NCI-H1105 treated with DMSO at 0.1 percent for 48 hours (cell line): ENCODE measurements around the gene LYPD4.
A peak's percentile ranks its signal among the peaks of the same experiment; 100 is the strongest.

Experiments
- DNase-seq: peaks from one replicate; lab custom pipeline; 2025; lab: John Stamatoyannopoulos, UW

The LYPD4 gene

DNA sequence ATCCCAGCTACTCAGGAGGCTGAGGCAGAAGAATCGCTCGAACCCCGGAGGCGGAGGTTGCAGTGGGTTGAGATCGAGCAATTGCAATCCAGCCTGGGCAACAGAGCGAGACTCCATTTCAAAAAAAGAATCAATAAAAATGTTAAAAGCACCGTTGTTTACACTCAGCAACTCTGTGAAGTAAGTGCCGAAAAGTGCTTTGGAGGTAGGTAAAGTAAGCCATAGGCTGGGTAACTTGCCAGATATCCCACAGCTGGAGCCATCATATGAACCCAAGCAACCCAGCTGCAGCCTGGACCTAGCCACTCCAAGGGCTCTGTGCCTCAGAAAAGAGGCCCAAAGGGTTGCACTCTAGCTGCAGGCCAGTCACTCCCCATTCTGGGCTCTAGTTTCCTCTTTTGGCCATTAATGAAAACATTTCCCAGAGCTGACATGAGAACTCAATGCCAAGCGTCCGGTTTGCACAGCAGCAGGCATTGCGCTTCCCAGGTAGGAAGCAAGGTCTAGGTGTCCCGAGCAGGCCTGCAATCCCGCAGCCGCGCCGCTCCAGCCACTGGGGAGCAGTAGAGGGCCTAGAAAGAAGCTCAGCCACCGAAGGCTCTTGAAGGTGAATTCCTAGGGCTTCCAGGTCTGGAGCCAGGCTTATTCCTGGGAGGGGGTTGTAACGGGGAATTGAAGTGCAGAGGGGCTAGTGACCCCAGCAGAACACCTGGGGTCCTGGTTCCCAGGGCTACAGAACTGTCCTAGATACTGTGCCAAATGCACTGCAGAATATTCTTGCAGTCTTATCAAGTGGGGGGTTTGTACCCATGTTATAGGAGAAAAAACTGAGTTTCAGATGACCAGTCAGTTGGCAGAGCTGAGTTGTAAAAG is 28.5 kb upstream of the LYPD4 start:
- peak; percentile 50 for DNase-seq

DNA sequence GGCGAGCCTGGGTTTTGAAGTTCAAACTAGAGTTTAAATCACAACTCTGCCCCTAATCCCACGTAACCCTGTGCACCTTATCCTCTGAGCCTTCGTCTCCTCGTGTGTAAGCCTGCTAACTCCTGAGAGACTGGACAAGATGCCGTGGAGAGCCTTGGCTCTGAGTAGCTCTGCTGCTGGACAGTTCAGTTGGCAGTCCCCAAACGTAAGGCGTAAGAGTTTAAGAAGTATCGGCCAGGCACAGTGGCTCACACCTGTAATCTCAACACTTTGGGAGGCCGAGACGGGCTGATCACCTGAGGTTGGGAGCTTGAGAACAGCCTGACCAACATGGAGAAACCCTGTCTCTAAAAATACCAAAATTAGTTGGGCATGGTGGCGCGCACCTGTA is 27.9 kb upstream of the LYPD4 start:
- no peak for DNase-seq

DNA sequence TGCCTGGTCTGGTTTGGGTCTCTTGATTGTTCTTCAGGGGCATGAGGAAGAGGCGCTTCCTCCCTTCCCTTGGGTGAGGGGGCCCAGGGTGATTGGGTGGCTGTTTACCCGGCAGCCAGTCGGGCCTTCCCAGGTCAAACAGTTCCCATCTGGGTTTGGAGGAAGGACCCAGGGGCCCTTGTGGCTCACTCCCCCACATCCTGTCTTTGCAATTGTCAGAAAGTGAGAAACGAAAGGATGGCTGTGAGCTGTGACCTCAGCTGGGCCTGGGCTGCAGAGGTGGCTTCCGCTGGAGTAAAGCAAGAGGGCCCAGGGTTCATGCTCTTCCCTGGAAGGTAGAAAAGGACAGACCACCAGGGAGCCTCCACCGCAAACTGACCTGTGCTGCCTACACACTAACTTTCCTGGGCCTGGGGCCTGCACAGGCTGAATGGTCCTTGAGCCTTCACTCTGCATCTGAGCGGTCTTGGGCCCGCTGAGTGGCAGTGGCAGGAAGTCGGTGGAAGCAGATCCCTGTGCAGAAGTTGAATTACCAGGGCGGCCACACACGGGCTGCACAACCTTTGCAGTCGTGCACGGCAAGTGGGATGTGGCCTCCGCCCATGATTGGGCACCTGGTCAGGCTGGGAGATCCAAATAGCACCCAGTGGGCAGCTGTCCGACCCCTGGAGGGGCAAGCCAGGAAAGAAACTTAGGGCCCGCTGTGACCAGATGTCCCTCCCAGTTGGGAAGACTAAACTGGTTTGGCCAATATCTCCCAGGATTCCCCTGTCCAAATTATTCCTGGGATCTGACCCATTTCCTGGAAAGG is 27.3 kb upstream of the LYPD4 start:
- DNase-seq = no peak

DNA sequence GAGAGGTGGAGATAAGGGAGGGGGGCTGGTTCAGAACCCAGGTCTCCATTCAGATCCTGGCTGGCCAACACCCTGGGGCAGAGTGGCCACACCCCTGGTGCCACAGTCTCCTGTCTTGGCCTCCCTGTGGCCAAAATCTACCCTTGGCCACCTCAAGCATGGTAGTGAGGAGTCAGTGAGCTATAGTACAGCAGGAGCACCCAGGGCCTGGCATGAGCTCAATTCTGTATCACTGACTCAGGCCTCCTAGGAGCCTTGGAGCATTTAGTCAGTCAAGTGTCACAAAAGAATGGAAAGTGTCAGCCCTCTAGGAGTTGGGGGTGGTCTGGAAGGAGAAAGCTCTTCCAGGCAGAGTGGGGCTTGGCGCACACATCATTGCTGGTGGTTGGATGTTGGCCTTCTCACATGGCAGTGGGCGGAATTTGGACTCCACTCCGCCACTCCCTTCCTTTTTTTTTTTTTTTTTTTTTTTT is 26.0 kb upstream of the LYPD4 start:
- DNase-seq = no peak

DNA sequence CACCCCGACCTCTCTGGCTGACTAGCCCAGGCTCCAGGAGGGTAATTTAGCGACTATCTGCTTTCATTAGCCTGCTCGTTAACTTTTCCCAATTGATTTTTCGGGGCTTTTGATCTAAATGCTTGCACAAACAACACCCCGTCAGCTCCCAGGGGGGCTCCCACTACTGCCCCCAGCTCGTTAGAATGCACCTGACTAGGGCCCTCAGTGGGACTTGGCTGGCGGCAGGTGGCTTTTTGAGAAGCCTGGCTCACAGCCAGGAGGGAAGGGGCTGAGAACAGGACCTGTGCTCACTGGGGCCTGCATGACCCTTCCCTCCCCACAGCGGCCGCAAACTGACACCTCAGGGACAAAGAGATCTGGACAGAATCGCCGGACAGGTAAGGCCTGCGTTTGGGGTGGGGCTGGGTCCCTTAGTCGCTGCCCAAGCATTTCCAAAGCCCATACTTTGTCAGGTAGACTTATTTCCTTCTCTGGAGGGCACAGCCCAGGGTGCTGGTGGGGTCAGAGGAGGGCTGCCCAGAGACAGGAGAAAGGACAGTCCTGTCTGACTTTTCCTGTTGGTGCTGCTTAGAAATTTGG is 25.0 kb upstream of the LYPD4 start:
- DNase-seq = peak; percentile 43

DNA sequence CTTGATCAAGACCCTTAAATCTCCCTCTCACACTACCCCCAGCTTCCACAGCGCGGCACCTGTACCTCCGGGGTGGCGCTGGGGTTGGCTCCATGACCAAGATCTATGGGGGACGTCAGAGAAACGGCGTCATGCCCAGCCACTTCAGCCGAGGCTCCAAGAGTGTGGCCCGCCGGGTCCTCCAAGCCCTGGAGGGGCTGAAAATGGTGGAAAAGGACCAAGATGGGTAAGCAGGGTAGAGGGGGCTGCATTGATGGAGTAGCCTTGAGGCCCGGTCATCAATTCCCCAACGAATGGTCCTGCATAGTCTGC is 24.5 kb upstream of the LYPD4 start:
- DNase-seq = no peak

DNA sequence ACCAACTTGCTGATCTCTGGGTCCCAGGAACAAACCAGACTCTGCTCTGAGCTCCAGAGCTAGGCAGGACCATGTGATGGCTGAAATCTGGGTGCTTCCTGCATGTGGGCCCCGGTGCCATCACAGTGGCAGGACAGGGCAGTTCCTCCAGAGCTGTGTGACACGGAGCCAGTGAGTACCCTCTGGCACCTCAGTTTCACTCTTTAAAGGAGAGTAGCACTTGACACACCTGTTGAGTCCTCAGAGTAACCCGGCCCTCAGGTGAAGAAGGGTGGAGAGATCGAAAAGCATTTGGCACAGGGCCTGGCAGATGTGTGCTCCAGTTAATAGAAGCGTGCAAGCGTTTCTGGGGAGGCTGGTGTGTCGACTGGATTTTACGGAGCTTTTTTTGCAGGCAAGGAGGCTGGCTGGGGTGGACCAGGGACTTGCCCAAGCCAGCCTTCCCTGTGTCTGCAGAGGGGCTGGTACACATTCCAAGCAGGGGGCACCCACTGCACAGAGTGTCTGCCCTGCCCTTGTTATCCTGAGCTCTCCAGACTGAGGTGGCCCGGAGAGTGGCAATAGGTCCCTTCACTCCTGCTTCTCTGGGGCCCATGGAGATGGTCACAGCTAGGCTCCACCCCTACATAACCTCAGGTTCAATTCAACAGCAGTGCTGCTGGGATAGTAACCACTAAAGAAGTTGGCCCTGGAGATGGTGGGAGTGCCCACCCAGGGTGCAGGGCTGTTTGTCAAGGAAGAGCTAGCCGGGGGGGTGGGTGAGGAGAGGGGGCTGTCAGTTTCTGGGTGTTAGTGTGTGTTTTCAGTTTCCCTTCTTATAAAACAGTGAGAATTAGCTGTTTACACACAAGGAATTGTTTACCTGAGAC is 23.9 kb upstream of the LYPD4 start:
- peak; percentile 47 for DNase-seq

DNA sequence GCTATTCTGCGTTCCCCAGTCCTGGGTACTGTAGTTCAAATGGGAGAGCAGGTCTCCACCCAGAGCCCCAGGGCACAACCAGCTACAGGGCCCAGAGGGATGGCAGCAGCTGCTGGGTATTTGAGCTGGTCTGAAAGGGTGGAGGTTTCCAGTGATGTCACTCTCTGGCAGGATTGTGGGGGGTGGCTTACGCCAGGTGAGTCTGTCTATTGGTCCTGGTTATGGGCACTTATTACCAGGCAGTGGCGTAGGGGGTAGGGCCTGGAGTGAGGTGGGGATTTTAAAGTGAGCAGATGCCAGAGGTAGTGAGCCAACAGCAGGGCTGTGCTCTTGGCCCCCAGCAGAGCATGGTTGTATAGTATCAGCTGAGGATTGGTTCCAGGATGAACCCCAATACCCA is 21.8 kb upstream of the LYPD4 start:
- no peak for DNase-seq

DNA sequence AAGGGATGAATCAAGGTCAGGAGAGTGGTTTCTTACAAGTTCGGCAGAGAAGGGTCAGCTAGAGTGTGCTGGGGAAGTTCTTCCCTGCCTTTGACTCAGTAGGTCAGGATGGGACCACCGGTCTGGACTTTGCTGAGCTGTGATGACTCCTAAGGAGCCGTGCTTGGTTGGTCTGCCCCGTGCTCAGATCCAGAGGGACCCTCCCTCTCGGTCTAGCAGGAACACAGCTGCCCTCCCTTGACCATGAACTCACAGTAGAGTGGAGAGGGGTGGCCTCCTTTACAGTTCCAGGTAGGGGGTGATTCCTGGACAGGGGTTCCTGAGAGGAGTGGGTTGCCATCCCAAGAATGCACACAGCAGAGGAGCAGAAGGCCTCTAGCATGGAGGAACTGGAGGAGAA is 19.9 kb upstream of the LYPD4 start:
- DNase-seq = no peak

DNA sequence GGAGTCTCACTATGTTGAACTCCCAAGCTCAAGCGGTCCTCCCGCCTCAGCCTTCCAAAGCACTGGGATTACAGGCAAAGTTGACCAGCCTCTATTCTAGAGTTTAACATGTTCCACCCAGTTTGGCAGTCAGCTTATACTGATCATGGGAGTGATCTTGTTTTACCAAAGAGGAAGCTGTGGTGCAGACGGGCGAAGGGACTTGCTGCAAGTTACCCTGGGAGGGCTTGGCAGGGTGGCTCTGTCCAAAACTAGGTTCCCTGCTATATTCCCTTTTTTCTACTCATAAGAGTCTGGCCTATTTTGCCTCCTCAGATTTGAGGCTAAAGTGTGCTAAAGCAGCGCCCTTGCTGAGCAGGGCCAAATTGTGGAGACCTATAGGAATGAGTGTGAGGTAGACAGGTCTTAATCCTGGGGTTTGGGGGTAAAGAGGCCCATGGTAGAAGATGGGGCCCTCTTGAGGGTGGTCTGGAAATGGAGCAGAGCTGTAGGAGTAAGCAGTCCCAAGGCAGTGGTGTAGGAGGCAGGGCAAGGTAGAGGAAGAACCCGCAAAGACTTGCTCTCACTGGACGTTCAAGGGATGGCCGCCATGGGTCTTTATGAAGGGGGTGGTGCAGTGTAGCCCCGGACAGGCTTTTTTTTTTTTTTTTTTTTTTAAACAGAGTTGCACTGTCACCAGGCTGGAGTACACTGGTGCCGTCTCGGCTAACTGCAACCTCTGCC is 18.9 kb upstream of the LYPD4 start:
- no peak for DNase-seq

DNA sequence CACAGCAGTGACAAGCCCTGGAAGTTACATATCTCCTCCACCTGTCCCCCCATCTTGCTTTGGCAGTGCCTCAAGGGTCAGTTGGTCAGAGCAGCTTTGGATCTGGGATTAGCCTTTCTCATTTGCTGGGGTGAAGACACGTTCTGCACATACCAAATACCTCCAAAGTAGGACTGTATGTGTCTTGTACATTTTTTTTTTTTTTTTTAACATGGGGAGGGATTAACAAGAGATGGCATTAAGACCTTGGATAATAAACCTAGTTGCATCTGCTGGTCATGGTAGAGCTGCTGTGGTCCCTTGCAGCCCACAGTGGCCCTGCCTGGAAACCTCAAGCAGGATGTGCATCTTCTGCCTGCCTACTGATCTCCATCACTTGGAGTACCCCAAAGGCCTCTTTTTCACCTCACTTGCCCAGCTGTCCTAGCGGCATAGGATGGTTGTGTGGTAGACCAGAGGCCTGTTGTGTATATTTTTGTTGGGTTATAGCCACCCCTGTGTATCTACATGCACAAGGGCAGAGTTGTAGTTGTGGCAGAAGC is 18.0 kb upstream of the LYPD4 start:
- no peak for DNase-seq

DNA sequence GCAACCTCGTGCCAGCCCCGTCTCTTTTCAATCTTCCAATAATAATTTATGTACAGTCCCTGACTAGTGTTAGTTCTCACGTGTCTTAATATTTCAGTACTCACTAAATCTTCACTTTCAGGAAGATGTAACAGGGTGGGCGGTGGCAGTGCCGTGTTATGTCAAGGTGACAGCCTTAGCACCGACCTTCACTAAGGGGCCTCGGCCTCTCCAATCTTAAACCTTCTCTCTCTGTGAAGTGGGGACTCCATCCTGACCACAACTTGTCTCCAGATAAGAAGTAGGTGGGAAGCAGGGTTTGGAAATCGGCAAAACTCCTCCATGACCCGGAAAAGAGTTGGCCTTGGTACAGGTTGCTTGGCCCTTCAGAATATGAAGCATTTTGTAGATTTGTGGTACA is 17.4 kb upstream of the LYPD4 start:
- no peak for DNase-seq

DNA sequence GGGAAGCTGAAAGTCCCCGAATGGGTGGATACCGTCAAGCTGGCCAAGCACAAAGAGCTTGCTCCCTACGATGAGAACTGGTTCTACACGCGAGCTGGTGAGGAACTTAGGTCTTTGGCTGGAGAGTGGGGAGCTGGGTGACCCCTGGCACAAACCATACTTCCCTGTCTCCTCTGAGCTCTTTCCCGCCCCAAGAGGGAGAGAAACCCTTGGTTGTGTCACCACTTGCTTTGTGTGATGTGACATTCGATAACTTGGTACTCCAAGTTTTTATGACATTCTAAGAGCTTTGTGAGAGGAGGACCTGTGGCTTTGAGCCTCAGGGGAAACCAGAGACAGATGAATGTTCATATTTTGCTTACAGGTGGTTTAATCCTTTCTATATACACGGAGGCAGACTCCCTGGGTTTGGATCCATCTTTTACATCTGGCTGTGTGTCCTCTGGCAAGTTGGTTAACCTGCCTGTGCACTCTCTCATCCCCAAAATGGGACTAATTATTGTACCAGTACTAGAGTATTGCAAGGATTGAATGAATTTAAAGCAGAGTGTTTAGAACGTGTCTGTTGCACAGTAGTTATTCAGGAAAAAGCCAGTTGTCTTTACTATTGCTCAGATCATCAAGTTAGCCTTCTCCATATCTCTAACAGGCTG is 16.8 kb upstream of the LYPD4 start:
- DNase-seq = no peak

DNA sequence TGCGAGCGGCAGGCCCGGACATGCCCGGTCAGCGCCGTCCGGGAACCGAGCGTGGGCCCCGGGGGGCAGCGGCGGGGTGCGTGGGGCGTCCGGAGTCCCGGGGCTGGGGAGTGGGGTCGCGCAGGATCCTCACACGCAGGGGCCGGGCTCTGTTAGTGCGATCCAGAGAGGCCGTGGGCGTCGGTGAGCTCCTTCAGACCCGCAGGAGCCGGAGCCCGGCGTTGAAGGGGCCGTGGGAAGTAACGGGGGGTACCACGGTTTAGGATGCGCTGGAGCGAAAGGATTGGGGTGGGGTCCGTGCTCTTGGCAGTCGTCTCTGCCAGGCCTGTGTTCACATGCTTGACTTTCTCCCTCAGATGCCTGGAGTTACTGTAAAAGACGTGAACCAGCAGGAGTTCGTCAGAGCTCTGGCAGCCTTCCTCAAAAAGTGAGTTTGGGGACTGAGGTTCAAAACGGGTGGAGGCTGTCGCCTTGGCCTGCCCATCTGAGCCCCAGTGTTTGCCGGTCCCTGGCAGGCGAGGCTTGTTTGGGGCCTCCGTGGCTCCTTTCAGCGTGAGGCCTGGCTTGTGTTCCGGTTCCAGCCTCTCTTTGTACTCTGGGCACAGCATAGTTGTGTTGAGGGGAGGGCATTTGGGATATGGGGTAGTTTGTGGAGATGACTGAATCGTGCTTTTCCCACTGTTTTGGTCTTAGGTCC is 16.1 kb upstream of the LYPD4 start:
- peak; percentile 3 for DNase-seq

DNA sequence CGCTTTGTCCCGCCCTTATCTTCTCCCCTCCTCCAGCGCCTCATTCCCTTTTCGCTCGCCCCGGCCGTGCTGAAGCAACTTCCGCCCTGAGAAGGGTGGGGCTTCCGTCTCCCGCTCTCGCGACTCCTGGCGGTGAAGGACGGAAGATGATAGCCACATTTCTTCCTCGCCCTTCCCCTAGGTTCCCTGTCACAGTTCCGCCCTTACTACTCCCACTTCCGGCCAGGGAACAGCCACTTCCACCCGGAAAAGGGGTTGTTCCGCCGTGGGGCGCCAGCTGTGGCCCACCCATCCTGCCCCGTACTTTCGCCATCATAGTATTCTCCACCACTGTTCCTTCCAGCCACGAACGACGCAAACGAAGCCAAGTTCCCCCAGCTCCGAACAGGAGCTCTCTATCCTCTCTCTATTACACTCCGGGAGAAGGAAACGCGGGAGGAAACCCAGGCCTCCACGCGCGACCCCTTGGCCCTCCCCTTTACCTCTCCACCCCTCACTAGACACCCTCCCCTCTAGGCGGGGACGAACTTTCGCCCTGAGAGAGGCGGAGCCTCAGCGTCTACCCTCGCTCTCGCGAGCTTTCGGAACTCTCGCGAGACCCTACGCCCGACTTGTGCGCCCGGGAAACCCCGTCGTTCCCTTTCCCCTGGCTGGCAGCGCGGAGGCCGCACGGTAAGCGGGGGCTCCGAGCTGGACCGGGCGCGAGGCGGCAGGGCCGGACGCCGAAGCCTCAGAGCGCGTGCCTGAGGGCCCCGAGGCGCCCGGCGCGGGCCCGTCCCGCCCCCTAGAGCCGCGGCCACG is 15.3 kb upstream of the LYPD4 start, which contains the start of gene RPS19:
RPS19 (plus strand) TSS at position 638 of the 801 bp plus-strand sequence. CDS start 520 bp downstream, outside the sequence.
- DNase-seq = peak; percentile 96

DNA sequence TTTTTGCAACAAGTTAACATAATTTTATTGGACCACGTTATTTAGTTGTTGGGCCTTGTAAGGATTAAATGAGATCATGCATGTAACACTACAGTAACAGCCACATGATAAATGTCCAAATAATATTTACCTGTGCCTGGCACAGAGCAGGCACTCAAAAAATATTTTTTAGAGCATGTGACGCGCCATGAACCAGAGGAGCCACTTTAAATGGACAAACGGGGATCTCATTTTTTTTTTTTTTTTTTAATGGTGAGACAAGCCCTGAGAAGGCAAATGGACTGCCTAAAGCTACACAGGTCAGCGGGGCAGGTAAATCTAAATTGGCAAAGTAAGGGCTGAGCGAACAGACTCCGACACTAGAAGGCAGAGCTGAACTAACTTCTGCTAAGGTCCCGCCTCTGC is 14.7 kb upstream of the LYPD4 start:
- no peak for DNase-seq

DNA sequence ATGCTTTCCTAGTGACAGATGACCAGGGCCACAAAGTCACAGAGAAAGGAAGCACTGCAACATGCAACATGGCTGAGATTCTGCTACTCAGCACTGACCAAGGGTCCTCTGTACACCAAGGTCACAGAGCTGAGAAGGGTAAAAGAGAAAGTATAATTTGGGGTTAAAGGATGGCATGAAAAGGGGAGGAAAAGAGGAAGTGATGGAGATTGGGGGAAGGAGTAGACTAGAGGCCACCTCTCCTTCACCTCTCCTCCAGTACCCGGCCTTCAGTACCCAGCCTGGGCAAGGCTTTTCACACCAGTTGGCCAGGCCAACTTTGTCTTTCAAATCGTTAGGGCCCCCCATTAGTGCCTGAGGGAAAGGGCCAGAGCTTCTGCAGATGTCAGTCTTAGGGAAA is 9.3 kb upstream of the LYPD4 start:
- no peak for DNase-seq

DNA sequence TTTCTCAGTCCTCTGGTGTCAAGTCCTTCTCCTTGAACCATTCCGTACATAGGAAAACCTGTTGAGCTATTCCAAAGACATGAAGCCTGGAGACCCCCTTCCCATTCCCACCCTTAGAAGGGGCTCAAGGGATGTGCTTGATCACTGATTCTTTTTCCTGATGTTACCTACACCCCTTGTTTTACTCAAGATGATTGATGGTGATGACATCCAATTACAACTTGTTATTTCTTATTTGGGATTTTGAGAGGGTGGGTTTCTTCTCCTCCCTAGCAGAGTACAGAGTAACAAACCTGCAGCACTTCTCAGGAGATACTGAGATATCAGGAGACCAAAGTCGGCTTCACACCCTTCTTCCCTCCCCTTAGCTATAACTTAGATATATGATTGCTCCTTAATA is 8.9 kb upstream of the LYPD4 start:
- DNase-seq = no peak

DNA sequence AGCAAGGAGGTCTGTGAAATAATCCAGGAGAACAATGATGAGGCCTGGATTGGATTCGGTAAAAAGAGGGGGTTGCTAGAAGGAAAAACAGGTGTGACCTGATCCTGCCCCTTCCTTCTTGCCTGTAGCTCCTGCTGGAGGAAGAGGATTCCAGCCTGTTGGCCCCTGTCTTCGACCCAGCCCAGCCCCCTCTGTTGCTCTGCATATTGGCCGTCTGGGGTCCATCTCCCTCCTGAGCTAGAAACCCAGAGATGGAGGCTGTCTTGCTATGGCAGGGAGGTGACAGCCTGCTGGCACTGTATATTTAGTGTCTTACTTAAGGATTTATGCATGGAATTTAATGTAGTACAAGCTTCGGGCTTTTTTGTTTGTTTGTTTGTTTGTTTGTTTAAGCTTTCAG is 7.0 kb upstream of the LYPD4 start:
- DNase-seq = no peak
